H1 (cell line): ENCODE measurements around the gene ASTN2. TPM values are rescaled to one million over a fixed set of nuclear protein-coding genes. Genes with fewer than 3 reads are reported as not detected.

Experiments used
- CTBP2 ChIP-seq: IDR thresholded peaks from 2 replicates; pipeline ENCODE4 v1.7.0; 2011; ENCODE audit warnings: borderline replicate concordance, mild to moderate bottlenecking, moderate library complexity, mixed read lengths, low read length; ENCODE audit not compliant: insufficient read depth, insufficient read length
- GABPA ChIP-seq: IDR thresholded peaks from 2 replicates; pipeline ENCODE4 v1.6.1; 2011; ENCODE audit warnings: mild to moderate bottlenecking, low read length, moderate library complexity, borderline replicate concordance; ENCODE audit not compliant: insufficient read depth
- SIX5 ChIP-seq: IDR thresholded peaks from 2 replicates; pipeline ENCODE4 v1.6.1; 2011; ENCODE audit warnings: mild to moderate bottlenecking, low read depth, low read length
- SUZ12 ChIP-seq: fragments of 200-600 bp; sonication (generic); IDR thresholded peaks from 2 replicates; pipeline ENCODE4 v1.6.1; 2012; ENCODE audit warnings: mild to moderate bottlenecking, inconsistent platforms, low read length, moderate library complexity, mixed read lengths
- polyA plus RNA-seq, 7 experiments: library from polyadenylated mRNA; depleted of rRNA in 3 of 7; stranded (reverse) in 5 of 7; unstranded in 2 of 7; fragments of >200 nt in 5 of 7; fragments of 200-250 nt in 2 of 7; gene quantifications; 1 replicate in 5 of 7; 2 replicates in 1 of 7; 4 replicates in 1 of 7; pipeline versions ENCODE4 v1.2.1 to v1.2.3, GENCODE V29; 2011 to 2013; ENCODE audit warnings: missing spikeins in 2 of 7, mixed read lengths in 2 of 7
- total RNA-seq: library from RNA; stranded (reverse); fragmentation: NEBNext Ultra II Directional; extraction: Animal tissue kit (Norgen Biotek cat#: 25700); gene quantifications from 2 replicates; pipeline ENCODE4 v1.2.1, GENCODE V29; 2021
- TF ChIP-seq, protein P1 (sequence below): fragments of 300-600 bp; sonication (generic); IDR thresholded peaks from 2 replicates; pipeline ENCODE4 v1.7.1; 2012; ENCODE audit warnings: low read length, moderate library complexity, mild to moderate bottlenecking, inconsistent platforms; ENCODE audit not compliant: insufficient replicate concordance
- TF ChIP-seq, protein P2 (sequence below), 3 experiments: IDR thresholded peaks; 1 replicate in 2 of 3; 2 replicates in 1 of 3; pipeline versions ENCODE4 v1.5.1 to v1.6.1; 2011; ENCODE audit warnings: low read length in 3 of 3, mild to moderate bottlenecking in 3 of 3, inconsistent platforms in 2 of 3, low read depth in 1 of 3, moderate library complexity in 1 of 3; ENCODE audit not compliant: insufficient read depth in 1 of 3; ENCODE audit errors: control extremely low read depth in 1 of 3

The ASTN2 gene
- total and polyA plus RNA-seq, 2 of the 8 experiments (the other 6 are each of a cell fraction or from before 2014, with no cell fraction given): 8.2 to 13.7 TPM

GRCh38 chr9:116959809-116960208 lies 455.0 kb downstream of the ASTN2 start (continued):
- TF ChIP-seq, protein P1, sequence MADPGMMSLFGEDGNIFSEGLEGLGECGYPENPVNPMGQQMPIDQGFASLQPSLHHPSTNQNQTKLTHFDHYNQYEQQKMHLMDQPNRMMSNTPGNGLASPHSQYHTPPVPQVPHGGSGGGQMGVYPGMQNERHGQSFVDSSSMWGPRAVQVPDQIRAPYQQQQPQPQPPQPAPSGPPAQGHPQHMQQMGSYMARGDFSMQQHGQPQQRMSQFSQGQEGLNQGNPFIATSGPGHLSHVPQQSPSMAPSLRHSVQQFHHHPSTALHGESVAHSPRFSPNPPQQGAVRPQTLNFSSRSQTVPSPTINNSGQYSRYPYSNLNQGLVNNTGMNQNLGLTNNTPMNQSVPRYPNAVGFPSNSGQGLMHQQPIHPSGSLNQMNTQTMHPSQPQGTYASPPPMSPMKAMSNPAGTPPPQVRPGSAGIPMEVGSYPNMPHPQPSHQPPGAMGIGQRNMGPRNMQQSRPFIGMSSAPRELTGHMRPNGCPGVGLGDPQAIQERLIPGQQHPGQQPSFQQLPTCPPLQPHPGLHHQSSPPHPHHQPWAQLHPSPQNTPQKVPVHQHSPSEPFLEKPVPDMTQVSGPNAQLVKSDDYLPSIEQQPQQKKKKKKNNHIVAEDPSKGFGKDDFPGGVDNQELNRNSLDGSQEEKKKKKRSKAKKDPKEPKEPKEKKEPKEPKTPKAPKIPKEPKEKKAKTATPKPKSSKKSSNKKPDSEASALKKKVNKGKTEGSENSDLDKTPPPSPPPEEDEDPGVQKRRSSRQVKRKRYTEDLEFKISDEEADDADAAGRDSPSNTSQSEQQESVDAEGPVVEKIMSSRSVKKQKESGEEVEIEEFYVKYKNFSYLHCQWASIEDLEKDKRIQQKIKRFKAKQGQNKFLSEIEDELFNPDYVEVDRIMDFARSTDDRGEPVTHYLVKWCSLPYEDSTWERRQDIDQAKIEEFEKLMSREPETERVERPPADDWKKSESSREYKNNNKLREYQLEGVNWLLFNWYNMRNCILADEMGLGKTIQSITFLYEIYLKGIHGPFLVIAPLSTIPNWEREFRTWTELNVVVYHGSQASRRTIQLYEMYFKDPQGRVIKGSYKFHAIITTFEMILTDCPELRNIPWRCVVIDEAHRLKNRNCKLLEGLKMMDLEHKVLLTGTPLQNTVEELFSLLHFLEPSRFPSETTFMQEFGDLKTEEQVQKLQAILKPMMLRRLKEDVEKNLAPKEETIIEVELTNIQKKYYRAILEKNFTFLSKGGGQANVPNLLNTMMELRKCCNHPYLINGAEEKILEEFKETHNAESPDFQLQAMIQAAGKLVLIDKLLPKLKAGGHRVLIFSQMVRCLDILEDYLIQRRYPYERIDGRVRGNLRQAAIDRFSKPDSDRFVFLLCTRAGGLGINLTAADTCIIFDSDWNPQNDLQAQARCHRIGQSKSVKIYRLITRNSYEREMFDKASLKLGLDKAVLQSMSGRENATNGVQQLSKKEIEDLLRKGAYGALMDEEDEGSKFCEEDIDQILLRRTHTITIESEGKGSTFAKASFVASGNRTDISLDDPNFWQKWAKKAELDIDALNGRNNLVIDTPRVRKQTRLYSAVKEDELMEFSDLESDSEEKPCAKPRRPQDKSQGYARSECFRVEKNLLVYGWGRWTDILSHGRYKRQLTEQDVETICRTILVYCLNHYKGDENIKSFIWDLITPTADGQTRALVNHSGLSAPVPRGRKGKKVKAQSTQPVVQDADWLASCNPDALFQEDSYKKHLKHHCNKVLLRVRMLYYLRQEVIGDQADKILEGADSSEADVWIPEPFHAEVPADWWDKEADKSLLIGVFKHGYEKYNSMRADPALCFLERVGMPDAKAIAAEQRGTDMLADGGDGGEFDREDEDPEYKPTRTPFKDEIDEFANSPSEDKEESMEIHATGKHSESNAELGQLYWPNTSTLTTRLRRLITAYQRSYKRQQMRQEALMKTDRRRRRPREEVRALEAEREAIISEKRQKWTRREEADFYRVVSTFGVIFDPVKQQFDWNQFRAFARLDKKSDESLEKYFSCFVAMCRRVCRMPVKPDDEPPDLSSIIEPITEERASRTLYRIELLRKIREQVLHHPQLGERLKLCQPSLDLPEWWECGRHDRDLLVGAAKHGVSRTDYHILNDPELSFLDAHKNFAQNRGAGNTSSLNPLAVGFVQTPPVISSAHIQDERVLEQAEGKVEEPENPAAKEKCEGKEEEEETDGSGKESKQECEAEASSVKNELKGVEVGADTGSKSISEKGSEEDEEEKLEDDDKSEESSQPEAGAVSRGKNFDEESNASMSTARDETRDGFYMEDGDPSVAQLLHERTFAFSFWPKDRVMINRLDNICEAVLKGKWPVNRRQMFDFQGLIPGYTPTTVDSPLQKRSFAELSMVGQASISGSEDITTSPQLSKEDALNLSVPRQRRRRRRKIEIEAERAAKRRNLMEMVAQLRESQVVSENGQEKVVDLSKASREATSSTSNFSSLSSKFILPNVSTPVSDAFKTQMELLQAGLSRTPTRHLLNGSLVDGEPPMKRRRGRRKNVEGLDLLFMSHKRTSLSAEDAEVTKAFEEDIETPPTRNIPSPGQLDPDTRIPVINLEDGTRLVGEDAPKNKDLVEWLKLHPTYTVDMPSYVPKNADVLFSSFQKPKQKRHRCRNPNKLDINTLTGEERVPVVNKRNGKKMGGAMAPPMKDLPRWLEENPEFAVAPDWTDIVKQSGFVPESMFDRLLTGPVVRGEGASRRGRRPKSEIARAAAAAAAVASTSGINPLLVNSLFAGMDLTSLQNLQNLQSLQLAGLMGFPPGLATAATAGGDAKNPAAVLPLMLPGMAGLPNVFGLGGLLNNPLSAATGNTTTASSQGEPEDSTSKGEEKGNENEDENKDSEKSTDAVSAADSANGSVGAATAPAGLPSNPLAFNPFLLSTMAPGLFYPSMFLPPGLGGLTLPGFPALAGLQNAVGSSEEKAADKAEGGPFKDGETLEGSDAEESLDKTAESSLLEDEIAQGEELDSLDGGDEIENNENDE: no peak
- TF ChIP-seq SUZ12: no peak
- no peak for TF ChIP-seq SIX5
- TF ChIP-seq, protein P2, sequence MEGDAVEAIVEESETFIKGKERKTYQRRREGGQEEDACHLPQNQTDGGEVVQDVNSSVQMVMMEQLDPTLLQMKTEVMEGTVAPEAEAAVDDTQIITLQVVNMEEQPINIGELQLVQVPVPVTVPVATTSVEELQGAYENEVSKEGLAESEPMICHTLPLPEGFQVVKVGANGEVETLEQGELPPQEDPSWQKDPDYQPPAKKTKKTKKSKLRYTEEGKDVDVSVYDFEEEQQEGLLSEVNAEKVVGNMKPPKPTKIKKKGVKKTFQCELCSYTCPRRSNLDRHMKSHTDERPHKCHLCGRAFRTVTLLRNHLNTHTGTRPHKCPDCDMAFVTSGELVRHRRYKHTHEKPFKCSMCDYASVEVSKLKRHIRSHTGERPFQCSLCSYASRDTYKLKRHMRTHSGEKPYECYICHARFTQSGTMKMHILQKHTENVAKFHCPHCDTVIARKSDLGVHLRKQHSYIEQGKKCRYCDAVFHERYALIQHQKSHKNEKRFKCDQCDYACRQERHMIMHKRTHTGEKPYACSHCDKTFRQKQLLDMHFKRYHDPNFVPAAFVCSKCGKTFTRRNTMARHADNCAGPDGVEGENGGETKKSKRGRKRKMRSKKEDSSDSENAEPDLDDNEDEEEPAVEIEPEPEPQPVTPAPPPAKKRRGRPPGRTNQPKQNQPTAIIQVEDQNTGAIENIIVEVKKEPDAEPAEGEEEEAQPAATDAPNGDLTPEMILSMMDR (IDR thresholded peaks at IDR 0.05; ENCODE audit: control extremely low read depth in 1 of 3, insufficient read depth in 1 of 3, low read depth in 1 of 3, low read length in 3 of 3): no peak
- no peak for TF ChIP-seq GABPA
- TF ChIP-seq CTBP2: no peak
